ENCODE results near the gene PALM. TPM values are rescaled to one million over a fixed set of nuclear protein-coding genes. Genes with fewer than 3 reads are reported as not detected.

PALM gene, protein sequence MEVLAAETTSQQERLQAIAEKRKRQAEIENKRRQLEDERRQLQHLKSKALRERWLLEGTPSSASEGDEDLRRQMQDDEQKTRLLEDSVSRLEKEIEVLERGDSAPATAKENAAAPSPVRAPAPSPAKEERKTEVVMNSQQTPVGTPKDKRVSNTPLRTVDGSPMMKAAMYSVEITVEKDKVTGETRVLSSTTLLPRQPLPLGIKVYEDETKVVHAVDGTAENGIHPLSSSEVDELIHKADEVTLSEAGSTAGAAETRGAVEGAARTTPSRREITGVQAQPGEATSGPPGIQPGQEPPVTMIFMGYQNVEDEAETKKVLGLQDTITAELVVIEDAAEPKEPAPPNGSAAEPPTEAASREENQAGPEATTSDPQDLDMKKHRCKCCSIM
- total RNA-seq (2022), result 0.56 and 0.83 TPM in 2 replicates
- Bru-seq, nascent RNA, result percentile 2 among the genes with signal in this experiment
- BruChase-seq, experiment 1, labeled RNA remaining after a 6-hour chase, result percentile 10 among the genes with signal in this experiment
- BruChase-seq, experiment 2, labeled RNA remaining after a 2-hour chase, result percentile 2 among the genes with signal in this experiment
- long read RNA-seq, result 0 reads

- peaks cover 40% of the 10 kb centered on the region for H3K27me3 Mint-ChIP-seq (ENCODE audit: unreplicated experiment)
- H3K36me3 Mint-ChIP-seq (ENCODE audit: insufficient read depth, unreplicated experiment), result peaks cover 5% of the 10 kb centered on the region
- DNase-seq, result no peak
- no peak within 1 kb of the TSS for H3K4me3 Mint-ChIP-seq (ENCODE audit: low read depth, unreplicated experiment)
- no peaks in the 10 kb centered on the region for H3K9me3 Mint-ChIP-seq (ENCODE audit: low read depth, unreplicated experiment)
- no peak for TF ChIP-seq CTCF (IDR thresholded peaks at IDR 0.05; ENCODE audit: unreplicated experiment)
- H3K4me1 Mint-ChIP-seq (ENCODE audit: low read depth, unreplicated experiment), result no peaks in the 10 kb centered on the region
- BruUV-seq (replicated peaks), result no TSS peak
- CTCF ChIA-PET, result interaction anchor here (0.8 kb wide), 1 partner anchor 8 kb away, joined by 3 read pairs; no protein-coding TSS in a partner anchor
- H3K27ac Mint-ChIP-seq (ENCODE audit: unreplicated experiment), result no peak within 1 kb of the TSS
- intact Hi-C loops (cut with micrococcal nuclease; ENCODE audit: unreplicated experiment), result no loop called here
Observed at GRCh38 chr19:708154-709143, at the start of gene PALM. Gene PALM, plus strand, starts transcription at chr19:708935. Its CDS starts 212 bp downstream, at chr19:709147.

GRCh38 chr19:660793-661426 is 47.8 kb upstream of the PALM start:
- peaks cover 11% of the 10 kb centered on the region for H3K4me1 Mint-ChIP-seq (ENCODE audit: low read depth, unreplicated experiment)
- BruUV-seq (replicated peaks), result no TSS peak
- CTCF ChIA-PET, result interaction anchor here (0.6 kb wide), 1 partner anchor 121 kb away, joined by 5 read pairs; no protein-coding TSS in a partner anchor
- H3K9me3 Mint-ChIP-seq (ENCODE audit: low read depth, unreplicated experiment), result no peaks in the 10 kb centered on the region
- intact Hi-C loops (cut with micrococcal nuclease; ENCODE audit: unreplicated experiment), result no loop called here
- TF ChIP-seq CTCF (IDR thresholded peaks at IDR 0.05; ENCODE audit: unreplicated experiment), result no peak
- peak overlapping the region; percentile 75 for H3K4me3 Mint-ChIP-seq (ENCODE audit: low read depth, unreplicated experiment)
- peaks cover 36% of the 10 kb centered on the region for H3K36me3 Mint-ChIP-seq (ENCODE audit: insufficient read depth, unreplicated experiment)
- DNase-seq, result no peak
- peak overlapping the region; percentile 23 for H3K27ac Mint-ChIP-seq (ENCODE audit: unreplicated experiment)
- no peaks in the 10 kb centered on the region for H3K27me3 Mint-ChIP-seq (ENCODE audit: unreplicated experiment)

DNA sequence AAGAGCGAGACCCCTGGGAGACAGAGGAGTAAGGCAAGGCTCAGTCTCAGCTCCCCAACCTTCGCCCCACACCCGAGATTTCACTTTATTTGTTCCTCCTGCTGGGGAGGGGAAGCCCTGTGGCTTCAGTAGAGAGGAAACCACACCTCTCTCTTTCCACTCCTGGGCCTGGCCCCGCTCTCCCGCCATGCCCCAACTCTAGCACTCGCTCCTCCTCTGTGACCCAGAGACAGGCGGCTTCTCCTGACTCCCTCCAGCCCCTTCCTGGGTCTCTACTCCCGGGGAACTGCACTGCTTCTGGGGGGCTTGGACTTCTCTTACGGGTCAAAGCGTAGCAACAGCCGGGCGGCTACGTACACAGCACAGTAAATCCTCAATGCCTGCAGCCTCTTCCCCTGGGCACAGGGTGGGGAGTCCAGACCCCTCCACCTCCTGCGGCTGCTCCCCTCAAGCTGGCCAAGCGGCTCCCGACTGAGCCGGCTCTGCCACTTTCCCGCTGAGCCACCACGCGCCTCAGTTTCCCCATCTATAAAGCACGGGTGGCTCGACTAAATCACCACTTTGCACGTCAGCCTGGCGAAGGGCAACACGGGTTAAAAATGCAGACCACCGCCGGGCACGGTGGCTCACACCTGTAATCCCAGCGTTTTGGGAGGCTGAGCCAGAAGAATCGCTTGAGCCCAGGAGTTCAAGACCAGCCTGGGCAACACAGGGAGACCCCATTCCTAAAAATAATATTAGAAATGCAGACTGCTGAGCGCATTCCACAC is 47.1 kb upstream of the PALM start:
- TF ChIP-seq CTCF (IDR thresholded peaks at IDR 0.05; ENCODE audit: unreplicated experiment), result no peak
- no peaks in the 10 kb centered on the region for H3K9me3 Mint-ChIP-seq (ENCODE audit: low read depth, unreplicated experiment)
- H3K4me3 Mint-ChIP-seq (ENCODE audit: low read depth, unreplicated experiment), result peak overlapping the region; percentile 75
- no peaks in the 10 kb centered on the region for H3K27me3 Mint-ChIP-seq (ENCODE audit: unreplicated experiment)
- peak overlapping the region; percentile 23 for H3K27ac Mint-ChIP-seq (ENCODE audit: unreplicated experiment)
- BruUV-seq (replicated peaks), result TSS peak; percentile 48
- CTCF ChIA-PET, result interaction anchor here (0.6 kb wide), 1 partner anchor 122 kb away, joined by 5 read pairs; no protein-coding TSS in a partner anchor
- peaks cover 33% of the 10 kb centered on the region for H3K36me3 Mint-ChIP-seq (ENCODE audit: insufficient read depth, unreplicated experiment)
- peaks cover 11% of the 10 kb centered on the region for H3K4me1 Mint-ChIP-seq (ENCODE audit: low read depth, unreplicated experiment)
- intact Hi-C loops (cut with micrococcal nuclease; ENCODE audit: unreplicated experiment), result no loop called here
- DNase-seq, result no peak

Data from Calu3 (cell line).